Testis (tissue), 2 donors: ENCODE data around the gene GSTT4.
A peak's percentile ranks its signal among the peaks of the same experiment; 100 is the strongest.

Experiments used
- POLR2A ChIP-seq: fragments of 450-650 bp; IDR thresholded peaks from one replicate; pipeline ENCODE4 v1.6.1; 2017; ENCODE audit warnings: antibody characterized with exemption, mild to moderate bottlenecking, moderate library complexity
- TF ChIP-seq, protein P1 (sequence below), 3 experiments: fragments of 450-650 bp in 2 of 3; fragments of 200-600 bp in 1 of 3; sonication (generic) in 1 of 3; IDR thresholded peaks; one replicate each; pipeline ENCODE4 v1.5.1; 2016 to 2019; ENCODE audit warnings: antibody characterized with exemption in 3 of 3, mild to moderate bottlenecking in 2 of 3, moderate library complexity in 1 of 3

DNA sequence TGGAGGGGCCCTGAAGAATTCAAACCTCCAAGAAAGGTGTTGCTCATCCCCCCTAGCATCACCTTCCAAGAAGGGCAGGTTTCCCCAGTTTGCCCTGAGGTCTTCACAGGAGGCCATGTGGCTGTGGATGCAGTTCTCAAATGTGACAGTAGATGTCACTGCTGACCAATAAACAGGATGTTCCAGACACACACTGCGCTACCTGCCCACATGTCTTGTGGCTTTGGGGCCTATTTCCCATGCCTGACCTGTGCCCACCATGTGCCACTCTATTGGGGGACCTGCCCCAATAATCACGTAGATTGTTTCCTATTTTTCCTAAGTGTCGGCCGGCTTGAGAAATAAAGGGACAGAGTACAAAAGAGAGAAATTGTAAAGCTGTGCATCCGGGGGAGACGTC, 20.8 kb downstream of the GSTT4 start:
- TF ChIP-seq, protein P1, sequence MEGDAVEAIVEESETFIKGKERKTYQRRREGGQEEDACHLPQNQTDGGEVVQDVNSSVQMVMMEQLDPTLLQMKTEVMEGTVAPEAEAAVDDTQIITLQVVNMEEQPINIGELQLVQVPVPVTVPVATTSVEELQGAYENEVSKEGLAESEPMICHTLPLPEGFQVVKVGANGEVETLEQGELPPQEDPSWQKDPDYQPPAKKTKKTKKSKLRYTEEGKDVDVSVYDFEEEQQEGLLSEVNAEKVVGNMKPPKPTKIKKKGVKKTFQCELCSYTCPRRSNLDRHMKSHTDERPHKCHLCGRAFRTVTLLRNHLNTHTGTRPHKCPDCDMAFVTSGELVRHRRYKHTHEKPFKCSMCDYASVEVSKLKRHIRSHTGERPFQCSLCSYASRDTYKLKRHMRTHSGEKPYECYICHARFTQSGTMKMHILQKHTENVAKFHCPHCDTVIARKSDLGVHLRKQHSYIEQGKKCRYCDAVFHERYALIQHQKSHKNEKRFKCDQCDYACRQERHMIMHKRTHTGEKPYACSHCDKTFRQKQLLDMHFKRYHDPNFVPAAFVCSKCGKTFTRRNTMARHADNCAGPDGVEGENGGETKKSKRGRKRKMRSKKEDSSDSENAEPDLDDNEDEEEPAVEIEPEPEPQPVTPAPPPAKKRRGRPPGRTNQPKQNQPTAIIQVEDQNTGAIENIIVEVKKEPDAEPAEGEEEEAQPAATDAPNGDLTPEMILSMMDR (IDR thresholded peaks at IDR 0.05): peak in 1 of 3 experiments; percentile 26
- no peak for TF ChIP-seq POLR2A
